ENCODE results near the gene PPIL4.

GRCh38 chr6:149501201-149501600 is 44.6 kb downstream of the PPIL4 start:
- TF ChIP-seq POLR2A (IDR thresholded peaks at IDR 0.05) (no peak), CTCF (IDR thresholded peaks at IDR 0.05) (no peak)
